ENCODE measurements around the gene HS6ST3. TPM values are rescaled to one million over a fixed set of nuclear protein-coding genes. Genes with fewer than 3 reads are reported as not detected.

The HS6ST3 gene
- total RNA-seq, 1 experiment from 2014 or later: 0.03 TPM

DNA sequence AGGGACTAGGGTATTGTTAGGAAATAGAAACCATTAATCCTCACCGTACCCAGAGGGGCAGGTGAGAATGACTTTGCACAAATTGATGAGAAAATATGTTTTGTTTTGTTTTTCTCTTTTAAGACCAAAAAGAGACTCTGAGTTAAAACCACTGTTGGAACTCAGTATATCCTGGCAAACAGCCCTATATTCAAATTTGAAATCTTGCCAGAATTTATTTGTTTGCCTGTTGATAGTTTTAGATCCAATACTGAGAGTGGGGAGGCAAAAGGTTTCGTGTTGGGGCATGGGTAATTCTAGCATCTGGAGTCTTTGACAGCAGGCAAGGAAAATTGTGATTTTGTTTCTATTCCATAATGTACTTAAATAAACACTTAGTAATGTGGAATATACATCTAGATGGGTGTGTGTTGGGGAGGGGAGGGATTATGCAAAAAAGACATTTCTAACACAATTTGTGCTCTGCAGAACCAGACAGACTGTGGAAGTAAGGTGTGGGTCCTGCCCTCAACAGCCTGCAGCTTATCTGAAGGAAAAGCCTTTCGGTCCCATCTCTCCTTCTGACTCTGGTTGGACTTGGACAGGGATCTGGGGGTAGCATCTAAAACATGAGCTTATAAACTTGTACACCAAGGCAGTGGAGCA, 713.7 kb downstream of the HS6ST3 start:
- in situ Hi-C loops (cut with HindIII; ENCODE audit: low pct_unique_long_range_greater_than_20kb, low sequenced_read_pairs): no loop called here
- no peak for DNase-seq (ENCODE audit: low read depth, low spot score)

- no peak for DNase-seq (ENCODE audit: low read depth, low spot score)
- in situ Hi-C loops (cut with HindIII; ENCODE audit: low pct_unique_long_range_greater_than_20kb, low sequenced_read_pairs): no loop called here
These were observed 714.3 kb downstream of the HS6ST3 start for GRCh38 chr13:96804174-96804573.

GRCh38 chr13:96806746-96807145, 716.8 kb downstream of the HS6ST3 start:
- in situ Hi-C loops (cut with HindIII; ENCODE audit: low pct_unique_long_range_greater_than_20kb, low sequenced_read_pairs): no loop called here
- no peak for DNase-seq (ENCODE audit: low read depth, low spot score)

DNA sequence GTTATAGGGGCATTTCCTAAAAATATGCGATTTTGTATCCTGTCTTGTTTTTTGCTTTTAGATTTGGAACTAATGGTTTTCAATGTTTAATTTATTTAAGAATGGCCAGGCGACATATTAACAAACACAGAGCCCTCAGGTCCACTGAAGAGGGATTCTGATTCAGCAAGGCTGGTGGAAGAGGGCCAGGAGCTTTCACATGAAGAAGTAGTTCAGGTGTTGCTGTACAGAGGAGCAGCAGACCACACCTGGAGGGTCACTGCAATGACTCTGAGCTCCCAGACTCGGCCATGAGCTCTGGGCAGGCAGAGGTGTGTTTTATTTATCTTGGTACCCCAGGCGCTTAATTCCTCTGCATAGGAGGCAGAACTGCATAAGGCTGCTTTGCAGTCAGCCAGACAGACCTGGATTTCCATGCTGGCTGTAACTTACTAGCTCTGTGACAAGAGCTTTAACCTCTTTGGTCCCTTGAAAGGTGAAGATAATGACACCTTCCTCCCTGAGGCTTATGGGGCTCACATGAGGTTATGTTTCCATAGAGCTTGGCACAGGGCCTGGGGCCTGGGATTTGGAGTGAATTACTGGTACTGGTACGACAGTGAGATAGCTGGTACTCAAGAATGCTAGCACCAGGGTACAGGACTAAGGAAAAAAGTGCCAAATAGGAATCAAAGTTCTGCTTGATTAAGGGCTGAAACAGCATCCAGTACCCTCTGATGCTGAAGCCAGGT, 719.6 kb downstream of the HS6ST3 start:
- in situ Hi-C loops (cut with HindIII; ENCODE audit: low pct_unique_long_range_greater_than_20kb, low sequenced_read_pairs): no loop called here

GRCh38 chr13:96810104-96810503, 720.2 kb downstream of the HS6ST3 start:
- in situ Hi-C loops (cut with HindIII; ENCODE audit: low pct_unique_long_range_greater_than_20kb, low sequenced_read_pairs): no loop called here
- no peak for DNase-seq (ENCODE audit: low read depth, low spot score)

More for the DNA sequence above, 719.6 kb downstream of the HS6ST3 start:
- DNase-seq (ENCODE audit: low read depth, low spot score): no peak

DNA sequence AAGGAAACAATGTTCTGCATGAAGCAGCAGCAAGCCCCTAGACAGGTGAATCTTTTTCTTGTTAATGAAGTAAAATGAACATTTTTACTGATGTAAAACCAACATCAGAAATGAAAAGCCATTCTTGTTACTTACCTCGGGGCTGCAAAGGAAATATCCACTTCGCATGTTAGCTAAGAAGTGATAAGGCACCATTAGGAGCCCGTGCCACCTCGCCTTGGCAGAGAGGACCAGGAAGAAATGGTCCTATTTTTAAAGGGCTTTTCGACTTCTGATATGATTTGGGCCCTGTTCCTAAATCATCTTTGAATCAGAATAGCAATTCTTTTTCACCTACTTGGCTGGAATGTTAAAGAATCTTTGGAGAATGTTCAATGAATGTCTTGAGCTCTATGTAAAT, 721.1 kb downstream of the HS6ST3 start:
- DNase-seq (ENCODE audit: low read depth, low spot score): no peak
- in situ Hi-C loops (cut with HindIII; ENCODE audit: low pct_unique_long_range_greater_than_20kb, low sequenced_read_pairs): no loop called here

- in situ Hi-C loops (cut with HindIII; ENCODE audit: low pct_unique_long_range_greater_than_20kb, low sequenced_read_pairs): no loop called here
- DNase-seq (ENCODE audit: low read depth, low spot score): no peak
These were observed 726.4 kb downstream of the HS6ST3 start for GRCh38 chr13:96816261-96816660.

GRCh38 chr13:96816874-96817273, 727.0 kb downstream of the HS6ST3 start:
- DNase-seq (ENCODE audit: low read depth, low spot score): no peak
- in situ Hi-C loops (cut with HindIII; ENCODE audit: low pct_unique_long_range_greater_than_20kb, low sequenced_read_pairs): no loop called here

- in situ Hi-C loops (cut with HindIII; ENCODE audit: low pct_unique_long_range_greater_than_20kb, low sequenced_read_pairs): no loop called here
- peak; percentile 50 for DNase-seq (ENCODE audit: low read depth, low spot score)
These were observed 727.5 kb downstream of the HS6ST3 start for GRCh38 chr13:96817336-96817941.

GRCh38 chr13:96819375-96819774, 729.5 kb downstream of the HS6ST3 start:
- in situ Hi-C loops (cut with HindIII; ENCODE audit: low pct_unique_long_range_greater_than_20kb, low sequenced_read_pairs): no loop called here
- no peak for DNase-seq (ENCODE audit: low read depth, low spot score)

- no peak for DNase-seq (ENCODE audit: low read depth, low spot score)
- in situ Hi-C loops (cut with HindIII; ENCODE audit: low pct_unique_long_range_greater_than_20kb, low sequenced_read_pairs): no loop called here
These were observed 731.5 kb downstream of the HS6ST3 start for GRCh38 chr13:96821381-96821780.

DNA sequence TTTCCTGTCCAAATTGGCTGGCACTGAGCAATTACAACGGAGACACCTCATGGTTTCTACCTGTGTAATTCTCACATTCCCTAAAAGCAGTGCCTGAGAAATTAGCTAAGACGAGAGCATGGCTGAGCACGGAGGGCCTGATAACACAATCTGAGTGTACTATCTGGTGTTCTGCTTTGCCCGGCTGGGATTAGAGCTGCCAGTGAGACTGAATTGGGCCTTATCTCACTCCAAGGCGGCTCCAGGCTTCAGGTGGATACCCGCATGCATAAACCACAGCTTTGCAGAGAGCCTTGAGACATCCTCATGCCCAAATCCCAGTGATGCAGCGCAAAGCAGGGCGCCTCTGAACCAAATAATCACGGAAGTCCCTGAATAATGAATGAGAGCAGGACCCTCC, 732.1 kb downstream of the HS6ST3 start:
- no peak for DNase-seq (ENCODE audit: low read depth, low spot score)
- in situ Hi-C loops (cut with HindIII; ENCODE audit: low pct_unique_long_range_greater_than_20kb, low sequenced_read_pairs): no loop called here

- DNase-seq (ENCODE audit: low read depth, low spot score): peak; percentile 83
- in situ Hi-C loops (cut with HindIII; ENCODE audit: low pct_unique_long_range_greater_than_20kb, low sequenced_read_pairs): no loop called here
These were observed 733.0 kb downstream of the HS6ST3 start for GRCh38 chr13:96822895-96823294.

DNA sequence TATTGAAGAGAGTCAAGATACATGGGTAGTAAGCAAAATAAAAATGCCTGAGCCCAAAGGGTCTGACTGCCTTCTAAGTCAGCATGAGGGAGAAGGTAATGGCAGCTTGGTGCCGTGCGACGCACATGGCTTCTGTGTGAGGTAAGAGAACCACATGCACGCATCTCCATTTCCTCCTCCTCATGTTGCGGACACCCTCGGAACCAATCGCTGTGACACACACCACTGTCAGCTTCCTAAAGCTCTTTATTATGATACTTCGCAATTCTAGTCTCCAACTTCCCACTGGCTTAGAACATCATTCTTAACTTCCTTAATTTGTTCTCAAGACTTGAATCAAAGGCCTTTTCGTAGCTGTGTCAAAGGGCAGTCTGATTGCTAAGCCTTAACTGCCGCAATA, 734.2 kb downstream of the HS6ST3 start:
- in situ Hi-C loops (cut with HindIII; ENCODE audit: low pct_unique_long_range_greater_than_20kb, low sequenced_read_pairs): no loop called here
- no peak for DNase-seq (ENCODE audit: low read depth, low spot score)

GRCh38 chr13:96825653-96826052, 735.7 kb downstream of the HS6ST3 start:
- in situ Hi-C loops (cut with HindIII; ENCODE audit: low pct_unique_long_range_greater_than_20kb, low sequenced_read_pairs): no loop called here
- DNase-seq (ENCODE audit: low read depth, low spot score): no peak

- DNase-seq (ENCODE audit: low read depth, low spot score): no peak
- in situ Hi-C loops (cut with HindIII; ENCODE audit: low pct_unique_long_range_greater_than_20kb, low sequenced_read_pairs): no loop called here
These were observed 744.7 kb downstream of the HS6ST3 start for GRCh38 chr13:96834626-96835025.

DNA sequence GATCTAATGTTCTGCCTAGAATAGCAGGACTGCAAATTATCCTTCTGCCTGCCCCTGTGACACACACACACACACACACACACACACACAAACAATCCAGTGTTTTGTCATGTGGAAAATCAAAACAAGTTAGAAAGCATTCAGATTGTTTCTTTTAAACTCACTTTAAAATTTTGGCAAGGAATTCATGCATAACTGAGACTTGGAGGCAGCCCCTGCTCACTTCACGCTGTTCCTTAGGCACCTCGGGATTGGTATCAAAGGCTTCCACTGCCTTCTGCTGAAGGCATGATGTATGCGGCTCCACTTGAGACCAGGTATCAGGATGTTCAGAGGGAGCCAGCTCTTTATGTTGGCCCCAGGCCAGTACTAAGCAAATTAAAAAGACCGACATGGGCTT, 745.6 kb downstream of the HS6ST3 start:
- DNase-seq (ENCODE audit: low read depth, low spot score): no peak
- in situ Hi-C loops (cut with HindIII; ENCODE audit: low pct_unique_long_range_greater_than_20kb, low sequenced_read_pairs): no loop called here

DNA sequence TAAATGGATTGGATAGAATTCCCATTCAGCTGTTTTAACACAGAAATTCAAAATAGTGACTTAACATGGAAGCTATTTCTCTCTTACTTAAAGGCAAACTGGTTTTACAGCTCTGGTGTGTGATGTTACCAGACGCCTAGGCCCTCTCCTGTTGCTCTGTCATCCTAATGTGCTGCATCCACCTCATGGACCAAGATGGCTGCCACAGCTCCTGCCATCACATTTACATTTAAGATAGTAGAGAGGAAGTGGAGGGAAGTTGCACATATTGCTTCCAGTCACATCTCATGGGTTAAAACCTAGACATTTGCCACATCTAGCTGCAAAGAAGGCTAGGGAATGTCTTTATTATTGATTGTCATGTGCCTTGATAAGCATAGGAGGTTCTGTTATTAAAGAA, 746.8 kb downstream of the HS6ST3 start:
- in situ Hi-C loops (cut with HindIII; ENCODE audit: low pct_unique_long_range_greater_than_20kb, low sequenced_read_pairs): no loop called here

GRCh38 chr13:96837809-96838208, 747.9 kb downstream of the HS6ST3 start:
- in situ Hi-C loops (cut with HindIII; ENCODE audit: low pct_unique_long_range_greater_than_20kb, low sequenced_read_pairs): no loop called here

More for the DNA sequence above, 746.8 kb downstream of the HS6ST3 start:
- DNase-seq (ENCODE audit: low read depth, low spot score): no peak

More at GRCh38 chr13:96837809-96838208, 747.9 kb downstream of the HS6ST3 start:
- DNase-seq (ENCODE audit: low read depth, low spot score): no peak
